GM12874 (cell line): Measurements from ENCODE around the gene EVI5.

Source experiments
- CTCF ChIP-seq: IDR thresholded peaks from 2 replicates; pipeline ENCODE4 v1.5.1; 2011; ENCODE audit warnings: low read depth, mild to moderate bottlenecking, control low read depth, low read length, moderate library complexity; ENCODE audit not compliant: insufficient read depth

EVI5 gene

GRCh38 chr1:92599184-92599583 is 185.7 kb downstream of the EVI5 start:
- no peak for TF ChIP-seq CTCF

GRCh38 chr1:92587445-92587844 is 197.5 kb downstream of the EVI5 start:
- no peak for TF ChIP-seq CTCF

GRCh38 chr1:92585831-92586230 is 199.1 kb downstream of the EVI5 start:
- no peak for TF ChIP-seq CTCF

GRCh38 chr1:92583821-92584760 is 200.8 kb downstream of the EVI5 start:
- TF ChIP-seq CTCF = no peak

GRCh38 chr1:92577261-92577895 is 207.5 kb downstream of the EVI5 start:
- TF ChIP-seq CTCF = no peak

- TF ChIP-seq CTCF = no peak
Measured at GRCh38 chr1:92575123-92575522, 209.8 kb downstream of the EVI5 start.

- no peak for TF ChIP-seq CTCF
Measured at GRCh38 chr1:92572520-92572919, 212.4 kb downstream of the EVI5 start.
